B cell (primary cell): ENCODE data around the gene POFUT1. TPM values are rescaled to one million over a fixed set of nuclear protein-coding genes. Genes with fewer than 3 reads are reported as not detected.

ENCODE experiments used
- polyA plus RNA-seq: library from polyadenylated mRNA; depleted of rRNA; stranded (reverse); fragments of >200 nt; gene quantifications from 2 replicates; pipeline ENCODE4 v1.2.3, GENCODE V29; 2012
- total RNA-seq, 2 donors: library from RNA; stranded (reverse); fragments of 120-200 nt in 1 of 2; gene quantifications; 1 replicate in 1 of 2; 2 replicates in 1 of 2; pipeline versions ENCODE4 v1.2.3 to v1.2.4, GENCODE V29; 2013 to 2022

Gene POFUT1
- total and polyA plus RNA-seq, 2 donors (not counting 1 experiment from before 2014, with no cell fraction given), result 7.8 to 18.1 TPM

Other genes starting within 250 kb of the POFUT1 start
- 0.05 and 0.10 TPM in 2 replicates for gene XKR7, start 239.7 kb upstream of the POFUT1 start, total RNA-seq
- 0.09 and 0.12 TPM in 2 replicates for gene XKR7, start 239.7 kb upstream of the POFUT1 start, polyA plus RNA-seq
- gene CCM2L, start 197.4 kb upstream of the POFUT1 start, total RNA-seq, result not detected in 2 replicates
- not detected in 2 replicates for gene CCM2L, start 197.4 kb upstream of the POFUT1 start, polyA plus RNA-seq
- 48.1 and 48.6 TPM in 2 replicates for gene HCK, start 155.6 kb upstream of the POFUT1 start, total RNA-seq
- gene HCK, start 155.6 kb upstream of the POFUT1 start, polyA plus RNA-seq, result 23.4 and 33.3 TPM in 2 replicates
- 50.4 and 53.8 TPM in 2 replicates for gene TM9SF4, start 98.2 kb upstream of the POFUT1 start, total RNA-seq
- gene TM9SF4, start 98.2 kb upstream of the POFUT1 start, polyA plus RNA-seq, result 23.5 and 27.7 TPM in 2 replicates
- 18.2 and 18.4 TPM in 2 replicates for gene PLAGL2, start 137 bp upstream of the POFUT1 start, total RNA-seq
- gene PLAGL2, start 137 bp upstream of the POFUT1 start, polyA plus RNA-seq, result 4.3 and 4.4 TPM in 2 replicates
- gene KIF3B, start 69.8 kb downstream of the POFUT1 start, total RNA-seq, result 16.8 and 17.5 TPM in 2 replicates
- gene KIF3B, start 69.8 kb downstream of the POFUT1 start, polyA plus RNA-seq, result 12.7 and 13.2 TPM in 2 replicates
- 180 and 183 TPM in 2 replicates for gene ASXL1, start 150.5 kb downstream of the POFUT1 start, total RNA-seq
- gene ASXL1, start 150.5 kb downstream of the POFUT1 start, polyA plus RNA-seq, result 93.0 and 158 TPM in 2 replicates